Measurements from ENCODE around the gene ESYT2.

DNA sequence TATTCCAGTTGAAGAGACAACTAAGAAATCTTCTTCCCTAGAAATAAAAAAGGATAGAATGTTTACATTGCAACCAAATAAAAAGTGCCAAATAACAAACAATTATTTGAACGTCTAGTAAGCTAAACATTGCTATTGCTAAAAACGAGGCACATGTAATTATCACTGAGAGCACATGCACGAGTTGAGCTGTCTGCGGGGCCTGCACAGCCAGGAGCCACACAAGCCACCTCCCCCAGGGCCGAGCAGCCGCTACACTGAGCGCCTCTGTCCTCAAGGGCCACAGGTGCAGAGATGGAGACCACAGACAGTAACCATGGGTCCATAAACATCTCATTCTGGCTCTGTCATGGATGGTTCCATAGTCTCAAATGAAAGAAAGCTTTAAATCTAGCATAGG, 141.9 kb downstream of the ESYT2 start:
- TF ChIP-seq, protein P1, sequence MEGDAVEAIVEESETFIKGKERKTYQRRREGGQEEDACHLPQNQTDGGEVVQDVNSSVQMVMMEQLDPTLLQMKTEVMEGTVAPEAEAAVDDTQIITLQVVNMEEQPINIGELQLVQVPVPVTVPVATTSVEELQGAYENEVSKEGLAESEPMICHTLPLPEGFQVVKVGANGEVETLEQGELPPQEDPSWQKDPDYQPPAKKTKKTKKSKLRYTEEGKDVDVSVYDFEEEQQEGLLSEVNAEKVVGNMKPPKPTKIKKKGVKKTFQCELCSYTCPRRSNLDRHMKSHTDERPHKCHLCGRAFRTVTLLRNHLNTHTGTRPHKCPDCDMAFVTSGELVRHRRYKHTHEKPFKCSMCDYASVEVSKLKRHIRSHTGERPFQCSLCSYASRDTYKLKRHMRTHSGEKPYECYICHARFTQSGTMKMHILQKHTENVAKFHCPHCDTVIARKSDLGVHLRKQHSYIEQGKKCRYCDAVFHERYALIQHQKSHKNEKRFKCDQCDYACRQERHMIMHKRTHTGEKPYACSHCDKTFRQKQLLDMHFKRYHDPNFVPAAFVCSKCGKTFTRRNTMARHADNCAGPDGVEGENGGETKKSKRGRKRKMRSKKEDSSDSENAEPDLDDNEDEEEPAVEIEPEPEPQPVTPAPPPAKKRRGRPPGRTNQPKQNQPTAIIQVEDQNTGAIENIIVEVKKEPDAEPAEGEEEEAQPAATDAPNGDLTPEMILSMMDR (tag by site-specific recombination; IDR thresholded peaks at IDR 0.05) = no peak
- TF ChIP-seq ZNF792 (tag by site-specific recombination; IDR thresholded peaks at IDR 0.05) (no peak), ZNF184 (tag by site-specific recombination; IDR thresholded peaks at IDR 0.05) (no peak), BCL11B (tag by site-specific recombination; IDR thresholded peaks at IDR 0.05; ENCODE audit: low read depth) (no peak), MEIS1 (CRISPR knock-in tag; IDR thresholded peaks at IDR 0.05; ENCODE audit: borderline replicate concordance) (no peak), ZNF501 (tag by site-specific recombination; IDR thresholded peaks at IDR 0.05) (no peak), ZNF530 (tag by site-specific recombination; IDR thresholded peaks at IDR 0.05; ENCODE audit: low read depth) (no peak), ZNF23 (tag by site-specific recombination; IDR thresholded peaks at IDR 0.05; ENCODE audit: borderline replicate concordance) (no peak)
- TF ChIP-seq, protein P2, sequence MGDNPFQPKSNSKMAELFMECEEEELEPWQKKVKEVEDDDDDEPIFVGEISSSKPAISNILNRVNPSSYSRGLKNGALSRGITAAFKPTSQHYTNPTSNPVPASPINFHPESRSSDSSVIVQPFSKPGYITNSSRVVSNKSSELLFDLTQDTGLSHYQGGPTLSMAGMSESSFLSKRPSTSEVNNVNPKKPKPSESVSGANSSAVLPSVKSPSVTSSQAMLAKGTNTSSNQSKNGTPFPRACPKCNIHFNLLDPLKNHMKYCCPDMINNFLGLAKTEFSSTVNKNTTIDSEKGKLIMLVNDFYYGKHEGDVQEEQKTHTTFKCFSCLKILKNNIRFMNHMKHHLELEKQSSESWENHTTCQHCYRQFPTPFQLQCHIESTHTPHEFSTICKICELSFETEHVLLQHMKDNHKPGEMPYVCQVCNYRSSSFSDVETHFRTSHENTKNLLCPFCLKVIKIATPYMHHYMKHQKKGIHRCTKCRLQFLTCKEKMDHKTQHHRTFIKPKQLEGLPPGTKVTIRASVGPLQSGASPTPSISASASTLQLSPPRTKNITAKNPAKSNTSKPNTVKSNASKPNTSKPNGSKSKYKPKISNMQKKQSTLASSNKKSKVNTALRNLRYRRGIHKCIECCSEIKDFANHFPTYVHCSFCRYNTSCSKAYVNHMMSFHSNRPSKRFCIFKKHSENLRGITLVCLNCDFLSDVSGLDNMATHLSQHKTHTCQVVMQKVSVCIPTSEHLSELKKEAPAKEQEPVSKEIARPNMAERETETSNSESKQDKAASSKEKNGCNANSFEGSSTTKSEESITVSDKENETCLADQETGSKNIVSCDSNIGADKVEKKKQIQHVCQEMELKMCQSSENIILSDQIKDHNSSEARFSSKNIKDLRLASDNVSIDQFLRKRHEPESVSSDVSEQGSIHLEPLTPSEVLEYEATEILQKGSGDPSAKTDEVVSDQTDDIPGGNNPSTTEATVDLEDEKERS (tag by site-specific recombination; IDR thresholded peaks at IDR 0.05) = no peak
- TF ChIP-seq, protein P3, sequence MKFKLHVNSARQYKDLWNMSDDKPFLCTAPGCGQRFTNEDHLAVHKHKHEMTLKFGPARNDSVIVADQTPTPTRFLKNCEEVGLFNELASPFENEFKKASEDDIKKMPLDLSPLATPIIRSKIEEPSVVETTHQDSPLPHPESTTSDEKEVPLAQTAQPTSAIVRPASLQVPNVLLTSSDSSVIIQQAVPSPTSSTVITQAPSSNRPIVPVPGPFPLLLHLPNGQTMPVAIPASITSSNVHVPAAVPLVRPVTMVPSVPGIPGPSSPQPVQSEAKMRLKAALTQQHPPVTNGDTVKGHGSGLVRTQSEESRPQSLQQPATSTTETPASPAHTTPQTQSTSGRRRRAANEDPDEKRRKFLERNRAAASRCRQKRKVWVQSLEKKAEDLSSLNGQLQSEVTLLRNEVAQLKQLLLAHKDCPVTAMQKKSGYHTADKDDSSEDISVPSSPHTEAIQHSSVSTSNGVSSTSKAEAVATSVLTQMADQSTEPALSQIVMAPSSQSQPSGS (tag by site-specific recombination; IDR thresholded peaks at IDR 0.05; ENCODE audit: low read depth) = no peak
